SK-N-SH treated with all-trans-retinoic acid at 6 μM for 48 hours (cell line): ENCODE results near the gene GTF2F2.

Source experiments
- ATAC-seq: fragments of 200-7000 bp; cut with Tn5 transposase; 3 replicates; pipeline ENCODE4 v1.9.1; 2020; ENCODE audit warnings: mild to moderate bottlenecking, moderate library complexity
- CSRNP3 ChIP-seq: fragments of 250-450 bp; sonication (Bioruptor Pico); IDR thresholded peaks from 2 replicates; pipeline ENCODE4 v1.5.1; 2021; ENCODE audit warnings: mild to moderate bottlenecking, moderate library complexity
- GLIS3 ChIP-seq: fragments of 250-450 bp; sonication (Bioruptor Pico); IDR thresholded peaks from 2 replicates; pipeline ENCODE4 v1.5.0; 2020; ENCODE audit warnings: mild to moderate bottlenecking, moderate library complexity
- ISL1 ChIP-seq: fragments of 250-450 bp; sonication (Bioruptor Pico); IDR thresholded peaks from 2 replicates; pipeline ENCODE4 v2.1.2; 2022; ENCODE audit warnings: mild to moderate bottlenecking, moderate library complexity
- OSR1 ChIP-seq: fragments of 250-450 bp; sonication (Bioruptor Pico); IDR thresholded peaks from 2 replicates; pipeline ENCODE4 v1.8.0; 2022; ENCODE audit warnings: moderate library complexity, mild to moderate bottlenecking, inconsistent platforms
- PATZ1 ChIP-seq: fragments of 250-450 bp; sonication (Bioruptor Pico); IDR thresholded peaks from 2 replicates; pipeline ENCODE4 v1.8.0; 2020; ENCODE audit warnings: mild to moderate bottlenecking, moderate library complexity, borderline replicate concordance
- PPARA ChIP-seq: fragments of 250-450 bp; sonication (Bioruptor Pico); IDR thresholded peaks from 2 replicates; pipeline ENCODE4 v1.5.0; 2020; ENCODE audit warnings: mild to moderate bottlenecking, borderline replicate concordance
- RARB ChIP-seq: fragments of 250-450 bp; sonication (Bioruptor Pico); IDR thresholded peaks from 2 replicates; pipeline ENCODE4 v1.8.0; 2021; ENCODE audit warnings: mild to moderate bottlenecking, moderate library complexity
- TCF4 ChIP-seq: fragments of 250-450 bp; sonication (Bioruptor Pico); IDR thresholded peaks from 2 replicates; pipeline ENCODE4 v1.8.0; 2021; ENCODE audit warnings: mild to moderate bottlenecking, moderate library complexity, borderline replicate concordance
- TOX ChIP-seq: fragments of 250-450 bp; sonication (Bioruptor Pico); IDR thresholded peaks from 2 replicates; pipeline ENCODE4 v1.8.0; 2021; ENCODE audit warnings: mild to moderate bottlenecking, moderate library complexity, borderline replicate concordance
- TSHZ2 ChIP-seq: fragments of 250-450 bp; sonication (Bioruptor Pico); IDR thresholded peaks from 2 replicates; pipeline ENCODE4 v1.5.0; 2020; ENCODE audit warnings: mild to moderate bottlenecking, moderate library complexity
- ZFP3 ChIP-seq: fragments of 250-450 bp; sonication (Bioruptor Pico); IDR thresholded peaks from 2 replicates; pipeline ENCODE4 v1.5.0; 2020; ENCODE audit warnings: mild to moderate bottlenecking, moderate library complexity
- ZFP30 ChIP-seq: fragments of 450-650 bp; formaldehyde crosslinking; IDR thresholded peaks from 2 replicates; pipeline ENCODE4 v1.5.0; 2022; ENCODE audit warnings: mild to moderate bottlenecking, moderate library complexity
- ZNF70 ChIP-seq: fragments of 450-650 bp; formaldehyde crosslinking; IDR thresholded peaks from 2 replicates; pipeline ENCODE4 v1.5.0; 2020; ENCODE audit warnings: mild to moderate bottlenecking, moderate library complexity
- ZNF8 ChIP-seq: fragments of 450-650 bp; formaldehyde crosslinking; IDR thresholded peaks from 2 replicates; pipeline ENCODE4 v1.5.0; 2020; ENCODE audit warnings: mild to moderate bottlenecking, moderate library complexity
- TF ChIP-seq, protein P1 (sequence below): fragments of 250-450 bp; sonication (Bioruptor Pico); IDR thresholded peaks from 2 replicates; pipeline ENCODE4 v1.8.0; 2021; ENCODE audit warnings: low read depth, mild to moderate bottlenecking, moderate library complexity, borderline replicate concordance
- TF ChIP-seq, protein P2 (sequence below): fragments of 250-450 bp; sonication (Bioruptor Pico); IDR thresholded peaks from 2 replicates; pipeline ENCODE4 v1.5.1; 2020; ENCODE audit warnings: low read depth, mild to moderate bottlenecking, moderate library complexity

Gene GTF2F2

GRCh38 chr13:45196096-45196495 is 75.8 kb downstream of the GTF2F2 start:
- TF ChIP-seq PATZ1 (no peak), PPARA (no peak), CSRNP3 (CRISPR knock-in tag) (no peak)
- no peak for ATAC-seq

DNA sequence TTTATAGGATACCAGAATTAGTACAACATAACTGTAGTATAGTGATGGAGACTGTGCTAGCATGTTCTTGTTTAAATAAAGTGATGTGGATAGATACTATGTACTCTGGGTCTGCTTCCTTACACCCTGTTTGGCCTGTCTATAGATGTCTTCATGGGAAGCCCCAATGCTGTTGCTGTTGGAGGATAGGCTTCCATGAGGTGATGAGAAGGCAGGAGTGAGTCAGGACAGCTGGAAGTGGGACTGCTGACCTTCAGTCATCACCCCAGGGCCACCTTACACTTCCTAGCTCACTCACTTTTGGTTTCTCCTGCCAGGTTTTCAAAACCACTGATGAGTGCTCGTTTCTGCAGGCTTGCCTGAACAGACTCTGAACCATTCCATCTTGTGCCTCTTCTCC is 76.3 kb downstream of the GTF2F2 start:
- no peak for TF ChIP-seq CSRNP3 (CRISPR knock-in tag)
- no peak for TF ChIP-seq TSHZ2
- TF ChIP-seq TOX: no peak
- TF ChIP-seq RARB (CRISPR knock-in tag): no peak
- TF ChIP-seq ZFP30 (CRISPR knock-in tag): no peak
- TF ChIP-seq, protein P1, sequence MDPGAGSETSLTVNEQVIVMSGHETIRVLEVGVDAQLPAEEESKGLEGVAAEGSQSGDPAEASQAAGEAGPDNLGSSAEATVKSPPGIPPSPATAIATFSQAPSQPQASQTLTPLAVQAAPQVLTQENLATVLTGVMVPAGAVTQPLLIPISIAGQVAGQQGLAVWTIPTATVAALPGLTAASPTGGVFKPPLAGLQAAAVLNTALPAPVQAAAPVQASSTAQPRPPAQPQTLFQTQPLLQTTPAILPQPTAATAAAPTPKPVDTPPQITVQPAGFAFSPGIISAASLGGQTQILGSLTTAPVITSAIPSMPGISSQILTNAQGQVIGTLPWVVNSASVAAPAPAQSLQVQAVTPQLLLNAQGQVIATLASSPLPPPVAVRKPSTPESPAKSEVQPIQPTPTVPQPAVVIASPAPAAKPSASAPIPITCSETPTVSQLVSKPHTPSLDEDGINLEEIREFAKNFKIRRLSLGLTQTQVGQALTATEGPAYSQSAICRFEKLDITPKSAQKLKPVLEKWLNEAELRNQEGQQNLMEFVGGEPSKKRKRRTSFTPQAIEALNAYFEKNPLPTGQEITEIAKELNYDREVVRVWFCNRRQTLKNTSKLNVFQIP (CRISPR knock-in tag): no peak
- TF ChIP-seq, all 23 proteins: peak for 0
- ATAC-seq: no peak; the same call in 1 of the 3 replicates

DNA sequence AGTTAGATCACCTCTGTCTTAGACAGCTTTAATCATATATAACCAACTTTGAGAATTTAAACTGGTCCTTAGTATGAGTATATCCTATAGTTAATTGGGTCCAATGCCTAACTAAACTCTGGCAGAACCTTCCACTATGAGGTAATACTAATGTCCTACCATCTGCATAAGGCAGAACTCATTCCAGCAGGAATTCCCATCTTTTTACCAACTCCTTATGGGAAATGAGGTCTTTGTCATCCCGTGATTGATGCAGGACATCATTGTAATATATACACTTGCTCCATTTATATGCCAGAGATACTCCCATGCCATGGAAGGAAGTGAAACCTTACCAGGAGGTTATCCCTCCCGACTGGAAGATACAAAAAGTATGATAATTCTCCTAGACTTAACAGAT is 77.7 kb downstream of the GTF2F2 start:
- no peak for TF ChIP-seq TCF4 (CRISPR knock-in tag)
- TF ChIP-seq RARB (CRISPR knock-in tag): no peak
- peak; percentile 31 for TF ChIP-seq ISL1
- ATAC-seq: no peak

DNA sequence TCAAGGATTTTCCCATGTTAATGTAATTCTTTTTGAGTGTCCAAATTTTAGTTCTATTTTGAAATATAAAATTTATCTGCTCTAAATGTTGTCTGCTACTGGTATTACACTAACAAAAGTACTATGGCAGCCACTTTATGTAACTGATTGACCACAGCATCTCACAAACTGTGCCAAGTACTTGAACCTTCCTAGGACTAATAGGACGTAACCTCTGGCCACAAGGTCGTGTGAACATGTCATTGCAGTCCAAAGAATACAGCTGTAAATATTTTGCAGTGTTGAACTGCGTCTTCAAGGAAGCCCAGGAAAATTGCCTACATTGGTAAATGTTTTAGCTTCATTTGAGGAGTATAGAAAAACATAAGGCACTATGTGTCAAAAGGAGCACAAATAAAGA is 78.6 kb downstream of the GTF2F2 start:
- TF ChIP-seq, protein P1 (CRISPR knock-in tag): no peak
- TF ChIP-seq GLIS3 (CRISPR knock-in tag): no peak
- TF ChIP-seq TOX: no peak
- TF ChIP-seq ZNF8 (CRISPR knock-in tag): no peak
- TF ChIP-seq, protein P2, sequence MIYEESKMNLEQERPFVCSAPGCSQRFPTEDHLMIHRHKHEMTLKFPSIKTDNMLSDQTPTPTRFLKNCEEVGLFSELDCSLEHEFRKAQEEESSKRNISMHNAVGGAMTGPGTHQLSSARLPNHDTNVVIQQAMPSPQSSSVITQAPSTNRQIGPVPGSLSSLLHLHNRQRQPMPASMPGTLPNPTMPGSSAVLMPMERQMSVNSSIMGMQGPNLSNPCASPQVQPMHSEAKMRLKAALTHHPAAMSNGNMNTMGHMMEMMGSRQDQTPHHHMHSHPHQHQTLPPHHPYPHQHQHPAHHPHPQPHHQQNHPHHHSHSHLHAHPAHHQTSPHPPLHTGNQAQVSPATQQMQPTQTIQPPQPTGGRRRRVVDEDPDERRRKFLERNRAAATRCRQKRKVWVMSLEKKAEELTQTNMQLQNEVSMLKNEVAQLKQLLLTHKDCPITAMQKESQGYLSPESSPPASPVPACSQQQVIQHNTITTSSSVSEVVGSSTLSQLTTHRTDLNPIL: no peak
- TF ChIP-seq ZFP3 (CRISPR knock-in tag): no peak
- TF ChIP-seq TCF4 (CRISPR knock-in tag): no peak
- no peak for TF ChIP-seq ISL1
- no peak for TF ChIP-seq PATZ1
- TF ChIP-seq ZFP30 (CRISPR knock-in tag): no peak
- no peak for TF ChIP-seq OSR1 (CRISPR knock-in tag)
- TF ChIP-seq ZNF70 (CRISPR knock-in tag): no peak
- no peak for ATAC-seq
